Esophagus muscularis mucosa (tissue), 4 donors: Measurements from ENCODE around the gene CHD2. TPM values are rescaled to one million over a fixed set of nuclear protein-coding genes. Genes with fewer than 3 reads are reported as not detected.

Experiments
- DNase-seq: peaks from one replicate; pipeline ENCODE4 v3.0.0-alpha.2; 2017; ENCODE audit errors: extremely low spot score
- H3K27ac ChIP-seq, 4 donors: fragments of 200-600 bp; sonication (generic); replicated peaks in 1 of 4; 1 replicate in 3 of 4; 2 replicates in 1 of 4; pipeline ENCODE4 v1.5.1; 2016 to 2019; ENCODE audit warnings: mild to moderate bottlenecking in 1 of 4
- H3K27me3 ChIP-seq, 4 donors: fragments of 200-600 bp; sonication (generic); one replicate each; pipeline versions ENCODE4 v1.5.1 to v1.6.0; 2016 to 2019
- H3K36me3 ChIP-seq, 4 donors: fragments of 200-600 bp; sonication (generic); one replicate each; pipeline ENCODE4 v1.5.1; 2016 to 2019
- H3K4me1 ChIP-seq, 4 donors: fragments of 200-600 bp; sonication (generic); one replicate each; pipeline ENCODE4 v1.5.1; 2016 to 2019
- H3K4me3 ChIP-seq, 4 donors: fragments of 200-600 bp; sonication (generic); 1 replicate in 2 of 4; 2 replicates in 2 of 4; pipeline ENCODE4 v1.5.1; 2016 to 2019; ENCODE audit warnings: mild to moderate bottlenecking in 4 of 4, moderate library complexity in 1 of 4
- H3K9me3 ChIP-seq, 4 donors: fragments of 200-600 bp; sonication (generic); 1 replicate in 3 of 4; 2 replicates in 1 of 4; pipeline ENCODE4 v1.5.1; 2016 to 2019
- CTCF ChIP-seq, 3 experiments: fragments of 200-600 bp in 2 of 3; fragments of 450-650 bp in 1 of 3; sonication (generic) in 2 of 3; IDR thresholded peaks; one replicate each; pipeline ENCODE4 v1.5.1; 2017 to 2019; ENCODE audit warnings: antibody characterized with exemption in 3 of 3, mild to moderate bottlenecking in 2 of 3, moderate library complexity in 1 of 3
- EP300 ChIP-seq: sonication (generic); formaldehyde crosslinking; IDR thresholded peaks from one replicate; pipeline ENCODE4 v1.6.1; 2017; ENCODE audit warnings: antibody characterized with exemption
- POLR2A ChIP-seq: fragments of 450-650 bp; IDR thresholded peaks from one replicate; pipeline ENCODE4 v1.6.1; 2017; ENCODE audit warnings: antibody characterized with exemption, moderate library complexity, mild to moderate bottlenecking, low read depth
- POLR2AphosphoS5 ChIP-seq, 2 donors: sonication (generic); formaldehyde crosslinking; IDR thresholded peaks; one replicate each; pipeline ENCODE4 v1.6.1; 2017; ENCODE audit warnings: antibody characterized with exemption in 2 of 2
- WGBS: methylation state at CpG from one replicate; pipeline ENCODE4 v1.1.5; 2018; 5-methylcytosine and 5-hydroxymethylcytosine counted together
- intact Hi-C: fragments of 100-400 bp; cut with DNase I; formaldehyde crosslinking; loops from one replicate; pipeline ENCODE4 v1.15.1; 2023
- total RNA-seq, 4 donors: library from RNA; depleted of rRNA; stranded (reverse); fragments of >200 nt; gene quantifications; one replicate each; pipeline versions ENCODE4 v1.1.0 to v1.2.1, GENCODE V29; 2016

The CHD2 gene
- total RNA-seq, 4 donors from 2014 or later: 54.3 to 86.0 (median 62.8) TPM

GRCh38 chr15:92963794-92964193 is 63.7 kb downstream of the CHD2 start:
- no peaks in the 10 kb centered on the region for H3K9me3 ChIP-seq
- no peaks in the 10 kb centered on the region for H3K27me3 ChIP-seq
- no peak overlapping the region for H3K27ac ChIP-seq
- WGBS: 95% methylated on average over 2 of the region's 2 CpGs
- H3K4me1 ChIP-seq: peaks cover 0 to 12% (median 9%) of the 10 kb centered on the region in 4 donors
- no peak overlapping the region for H3K4me3 ChIP-seq
- intact Hi-C loops: no loop called here
- TF ChIP-seq POLR2A (no peak), EP300 (no peak)
- no peak for DNase-seq
- H3K36me3 ChIP-seq: peaks cover 23 to 93% (median 48%) of the 10 kb centered on the region in 4 donors

GRCh38 chr15:92968926-92969651 is 69.0 kb downstream of the CHD2 start:
- Histone ChIP-seq H3K27me3 (no peaks in the 10 kb centered on the region), H3K36me3 (peaks cover 29 to 97% (median 52%) of the 10 kb centered on the region in 4 donors), H3K4me1 (peaks cover 0 to 38% (median 25%) of the 10 kb centered on the region in 4 donors), H3K9me3 (no peaks in the 10 kb centered on the region), H3K27ac (peak overlapping the region in 3 of 4 donors; percentile 25 to 29 (median 26)), H3K4me3 (no peak overlapping the region)
- TF ChIP-seq POLR2A (no peak), POLR2AphosphoS5 (IDR thresholded peaks at IDR 0.05) (no peak), EP300 (no peak), CTCF (IDR thresholded peaks at IDR 0.05) (peak in 1 of 3 experiments; percentile 14)
- DNase-seq: no peak
- WGBS: 84% methylated on average over 5 of the region's 5 CpGs
- intact Hi-C loops: no loop called here

GRCh38 chr15:92970656-92971055 is 70.5 kb downstream of the CHD2 start:
- no peaks in the 10 kb centered on the region for H3K27me3 ChIP-seq
- WGBS: 97% methylated on average over 1 of the region's 1 CpG
- no peaks in the 10 kb centered on the region for H3K9me3 ChIP-seq
- peaks cover 22 to 98% (median 56%) of the 10 kb centered on the region in 4 donors for H3K36me3 ChIP-seq
- TF ChIP-seq POLR2AphosphoS5 (IDR thresholded peaks at IDR 0.05): no peak
- TF ChIP-seq POLR2A: no peak
- no peak for TF ChIP-seq EP300
- no peak for TF ChIP-seq CTCF (IDR thresholded peaks at IDR 0.05)
- peaks cover 0 to 48% (median 40%) of the 10 kb centered on the region in 4 donors for H3K4me1 ChIP-seq
- H3K27ac ChIP-seq: no peak overlapping the region
- intact Hi-C loops: no loop called here
- DNase-seq: no peak
- no peak overlapping the region for H3K4me3 ChIP-seq

- Histone ChIP-seq H3K36me3 (peaks cover 22 to 98% (median 57%) of the 10 kb centered on the region in 4 donors), H3K27ac (no peak overlapping the region), H3K27me3 (no peaks in the 10 kb centered on the region), H3K4me3 (no peak overlapping the region), H3K9me3 (no peaks in the 10 kb centered on the region), H3K4me1 (peaks cover 0 to 52% (median 43%) of the 10 kb centered on the region in 4 donors)
- WGBS: 96% methylated on average over 1 of the region's 1 CpG
- intact Hi-C loops: no loop called here
- DNase-seq: no peak
- TF ChIP-seq CTCF (IDR thresholded peaks at IDR 0.05) (no peak), EP300 (no peak), POLR2AphosphoS5 (IDR thresholded peaks at IDR 0.05) (no peak), POLR2A (no peak)
These were observed 71.0 kb downstream of the CHD2 start for GRCh38 chr15:92971081-92971480.

GRCh38 chr15:92971713-92972112 is 71.6 kb downstream of the CHD2 start:
- DNase-seq: no peak
- Histone ChIP-seq H3K4me3 (no peak overlapping the region), H3K9me3 (no peaks in the 10 kb centered on the region), H3K36me3 (peaks cover 22 to 95% (median 57%) of the 10 kb centered on the region in 4 donors), H3K4me1 (peaks cover 0 to 52% (median 46%) of the 10 kb centered on the region in 4 donors), H3K27ac (no peak overlapping the region), H3K27me3 (no peaks in the 10 kb centered on the region)
- no peak for TF ChIP-seq CTCF (IDR thresholded peaks at IDR 0.05)
- 77% methylated on average over 1 of the region's 1 CpG for WGBS
- intact Hi-C loops: no loop called here
